ENCODE measurements around the gene TAF4.

The TAF4 gene

GRCh38 chr20:62007127-62007647, 58.5 kb downstream of the TAF4 start:
- TF ChIP-seq CTCF (conservative IDR thresholded peaks at IDR 0.05) (no peak), ZFX (IDR thresholded peaks at IDR 0.05) (no peak)
- no peak overlapping the region for H3K27ac ChIP-seq

- TF ChIP-seq ZFX (IDR thresholded peaks at IDR 0.05) (no peak), CTCF (conservative IDR thresholded peaks at IDR 0.05) (no peak)
- no peak overlapping the region for H3K27ac ChIP-seq
Observed at GRCh38 chr20:62006482-62006881, 59.2 kb downstream of the TAF4 start.

GRCh38 chr20:62004614-62005013, 61.1 kb downstream of the TAF4 start:
- TF ChIP-seq CTCF (conservative IDR thresholded peaks at IDR 0.05) (no peak), ZFX (IDR thresholded peaks at IDR 0.05) (no peak)
- H3K27ac ChIP-seq = no peak overlapping the region

GRCh38 chr20:62003567-62004405, 61.9 kb downstream of the TAF4 start:
- H3K27ac ChIP-seq = no peak overlapping the region
- TF ChIP-seq CTCF (conservative IDR thresholded peaks at IDR 0.05) (no peak), ZFX (IDR thresholded peaks at IDR 0.05) (no peak)

GRCh38 chr20:62002882-62003480, 62.7 kb downstream of the TAF4 start:
- no peak for TF ChIP-seq ZFX (IDR thresholded peaks at IDR 0.05)
- no peak for TF ChIP-seq CTCF (conservative IDR thresholded peaks at IDR 0.05)
- H3K27ac ChIP-seq = no peak overlapping the region

- no peak overlapping the region for H3K27ac ChIP-seq
- no peak for TF ChIP-seq ZFX (IDR thresholded peaks at IDR 0.05)
- no peak for TF ChIP-seq CTCF (conservative IDR thresholded peaks at IDR 0.05)
Observed at GRCh38 chr20:62001178-62001715, 64.4 kb downstream of the TAF4 start.

Data from C4-2B (cell line).